ENCODE measurements around the gene KIF26B.

DNA sequence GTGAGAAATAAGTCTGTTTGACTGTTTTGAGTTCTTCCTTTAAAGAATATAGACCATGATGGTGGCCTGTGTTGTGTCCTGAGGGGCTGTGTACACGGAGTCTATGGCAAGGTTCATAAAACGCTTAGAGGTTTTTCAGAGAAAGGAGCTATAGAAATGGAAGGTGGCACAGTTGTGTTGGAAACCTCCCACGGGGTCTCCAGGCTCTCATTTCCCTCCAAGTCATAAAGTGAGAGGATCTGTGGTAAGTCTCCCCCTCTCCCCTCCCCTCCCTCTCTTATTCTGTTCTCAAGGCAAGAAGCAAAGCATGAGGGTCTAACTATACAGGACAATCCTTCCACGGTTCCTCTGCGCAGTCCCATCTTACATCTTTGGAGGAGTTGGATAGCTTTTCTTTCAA, 139.2 kb downstream of the KIF26B start:
- TF ChIP-seq MYC (IDR thresholded peaks at IDR 0.05; ENCODE audit: low read depth, low read length) (no peak), POLR2A (IDR thresholded peaks at IDR 0.05; ENCODE audit: extremely low read depth, insufficient read length) (no peak)
- TF ChIP-seq, protein P1, sequence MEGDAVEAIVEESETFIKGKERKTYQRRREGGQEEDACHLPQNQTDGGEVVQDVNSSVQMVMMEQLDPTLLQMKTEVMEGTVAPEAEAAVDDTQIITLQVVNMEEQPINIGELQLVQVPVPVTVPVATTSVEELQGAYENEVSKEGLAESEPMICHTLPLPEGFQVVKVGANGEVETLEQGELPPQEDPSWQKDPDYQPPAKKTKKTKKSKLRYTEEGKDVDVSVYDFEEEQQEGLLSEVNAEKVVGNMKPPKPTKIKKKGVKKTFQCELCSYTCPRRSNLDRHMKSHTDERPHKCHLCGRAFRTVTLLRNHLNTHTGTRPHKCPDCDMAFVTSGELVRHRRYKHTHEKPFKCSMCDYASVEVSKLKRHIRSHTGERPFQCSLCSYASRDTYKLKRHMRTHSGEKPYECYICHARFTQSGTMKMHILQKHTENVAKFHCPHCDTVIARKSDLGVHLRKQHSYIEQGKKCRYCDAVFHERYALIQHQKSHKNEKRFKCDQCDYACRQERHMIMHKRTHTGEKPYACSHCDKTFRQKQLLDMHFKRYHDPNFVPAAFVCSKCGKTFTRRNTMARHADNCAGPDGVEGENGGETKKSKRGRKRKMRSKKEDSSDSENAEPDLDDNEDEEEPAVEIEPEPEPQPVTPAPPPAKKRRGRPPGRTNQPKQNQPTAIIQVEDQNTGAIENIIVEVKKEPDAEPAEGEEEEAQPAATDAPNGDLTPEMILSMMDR (IDR thresholded peaks at IDR 0.05; ENCODE audit: low read depth, low read length): no peak

Measured in NB4 (cell line).